GM12878 (cell line): ENCODE measurements around the gene AP2B1. TPM values are rescaled to one million over a fixed set of nuclear protein-coding genes. Genes with fewer than 3 reads are reported as not detected.

Experiments
- ATAC-seq: fragments of 200-7000 bp; cut with Tn5 transposase; 3 replicates; pipeline ENCODE4 v1.9.1; 2020; ENCODE audit warnings: mild to moderate bottlenecking, moderate library complexity
- BruUV-seq: library from RNA; stranded (reverse); fragments of 400-500 nt; replicated peaks from 2 replicates; lab custom pipeline; 2021; lab: Mats Ljungman, UMichigan
- CTCF ChIA-PET: fragments of 300-600 bp; sonication (Branson Sonifier 250); formaldehyde crosslinking; extraction: SDS; loops from one replicate; lab custom pipeline; 2021; ENCODE audit warnings: inconsistent platforms; lab: Yijun Ruan, JAX
- POLR2A ChIA-PET: fragments of 350-600 bp; formaldehyde crosslinking; extraction: SDS; loops from one replicate; lab custom pipeline; 2021; ENCODE audit warnings: inconsistent platforms; lab: Charles Lee
- RAD21 ChIA-PET: fragments of 300-600 bp; sonication (Branson Sonifier 250); formaldehyde crosslinking; loops from one replicate; lab custom pipeline; 2023; ENCODE audit warnings: antibody characterized with exemption; ENCODE audit not compliant: unreplicated experiment; lab: Charles Lee
- SMC1A ChIA-PET: fragments of 300-600 bp; sonication (Branson Sonifier 250); formaldehyde crosslinking; loops from one replicate; lab custom pipeline; 2023; ENCODE audit not compliant: unreplicated experiment, uncharacterized antibody; lab: Charles Lee
- DNase-seq: peaks from one replicate; pipeline ENCODE4 v3.0.0-alpha.2; 2011; ENCODE audit warnings: low read depth, low spot score
- FAIRE-seq: peaks from 3 replicates; lab custom pipeline; 2011; peaks lifted over from hg19 to GRCh38; lab: Jason Lieb, UNC
- H2AFZ ChIP-seq: 2 replicates; pipeline ENCODE4 v1.6.0; 2011; ENCODE audit warnings: low read depth, low read length, control low read depth; ENCODE audit not compliant: control insufficient read depth
- H3K27ac ChIP-seq: 2 replicates; pipeline ENCODE4 v1.5.1; 2011; ENCODE audit warnings: control low read depth; ENCODE audit not compliant: control insufficient read depth, insufficient read depth
- H3K27me3 ChIP-seq, 2 experiments: replicated peaks in 1 of 2; 2 replicates each; pipeline versions ENCODE4 v1.6.0 to v1.6.1; 2011; ENCODE audit warnings: low read length in 1 of 2; ENCODE audit not compliant: control insufficient read depth in 2 of 2, insufficient read depth in 2 of 2
- H3K36me3 ChIP-seq, 2 experiments: 2 replicates each; pipeline ENCODE4 v1.5.1; 2011; ENCODE audit warnings: low read length in 1 of 2; ENCODE audit not compliant: control insufficient read depth in 2 of 2, insufficient read depth in 2 of 2
- H3K4me1 ChIP-seq: 2 replicates; pipeline ENCODE4 v1.6.1; 2011; ENCODE audit warnings: mild to moderate bottlenecking, low read length, moderate library complexity, mixed read lengths; ENCODE audit not compliant: control insufficient read depth, insufficient read depth
- H3K4me2 ChIP-seq: 2 replicates; pipeline ENCODE4 v1.6.0; 2011; ENCODE audit warnings: control low read depth; ENCODE audit not compliant: control insufficient read depth, insufficient read depth
- H3K4me3 ChIP-seq: fragments of 200-600 bp; sonication (generic); 2 replicates; pipeline ENCODE4 v1.5.1; 2016
- H3K79me2 ChIP-seq: 2 replicates; pipeline ENCODE4 v1.6.0; 2011; ENCODE audit warnings: low read length; ENCODE audit not compliant: control insufficient read depth, insufficient read depth
- H3K9ac ChIP-seq: 2 replicates; pipeline ENCODE4 v1.8.0; 2011; ENCODE audit warnings: low read length, control low read depth, mixed read lengths; ENCODE audit not compliant: control insufficient read depth, insufficient read depth
- H3K9me3 ChIP-seq: replicated peaks from 3 replicates; pipeline ENCODE4 v1.5.1; 2011; ENCODE audit warnings: mild to moderate bottlenecking, low read length; ENCODE audit not compliant: control insufficient read depth, insufficient read depth
- H4K20me1 ChIP-seq: 2 replicates; pipeline ENCODE4 v1.6.0; 2011; ENCODE audit not compliant: control insufficient read depth, insufficient read depth
- ATF3 ChIP-seq: IDR thresholded peaks from 2 replicates; pipeline ENCODE4 v1.6.1; 2011; ENCODE audit warnings: low read depth, mild to moderate bottlenecking, low read length, moderate library complexity, borderline replicate concordance; ENCODE audit errors: extremely low read depth
- MEF2A ChIP-seq: IDR thresholded peaks from 2 replicates; pipeline ENCODE4 v1.6.1; 2011; ENCODE audit warnings: low read depth, mild to moderate bottlenecking, low read length, moderate library complexity; ENCODE audit not compliant: insufficient read depth
- RBBP5 ChIP-seq: fragments of 200-600 bp; sonication (generic); conservative IDR thresholded peaks from 2 replicates; pipeline ENCODE4 v1.6.1; 2016
- STAT1 ChIP-seq: fragments of 450-650 bp; conservative IDR thresholded peaks from 2 replicates; pipeline ENCODE4 v1.6.1; 2014; ENCODE audit warnings: antibody characterized with exemption, mild to moderate bottlenecking
- TBL1XR1 ChIP-seq: IDR thresholded peaks from 2 replicates; pipeline ENCODE4 v1.6.1; 2012; ENCODE audit warnings: low read depth, low read length, improper control_type of control experiment
- YBX1 ChIP-seq: fragments of 450-650 bp; IDR thresholded peaks from 2 replicates; pipeline ENCODE4 v1.6.1; 2016; ENCODE audit warnings: antibody characterized with exemption
- ZNF687 ChIP-seq: fragments of 450-650 bp; IDR thresholded peaks from 2 replicates; pipeline ENCODE4 v1.6.1; 2017; ENCODE audit warnings: mild to moderate bottlenecking, moderate library complexity
- WGBS: methylation state at CpG from one replicate; pipeline ENCODE4 v1.1.6; 2016; ENCODE audit warnings: low lambda C conversion rate; ENCODE audit not compliant: insufficient replicate concordance, insufficient coverage; ENCODE audit errors: missing lambda C conversion rate; 5-methylcytosine and 5-hydroxymethylcytosine counted together
- in situ Hi-C: fragments of 300-500 bp; cut with MboI; formaldehyde crosslinking; loops from 9 replicates; pipeline ENCODE4 v1.14.3; 2018; ENCODE audit warnings: mixed read lengths
- intact Hi-C: fragments of 100-400 bp; cut with micrococcal nuclease; formaldehyde crosslinking; loops from one replicate; pipeline ENCODE4 v1.14.2; 2022; ENCODE audit not compliant: unreplicated experiment
- polyA plus RNA-seq, 11 experiments: library from polyadenylated mRNA; depleted of rRNA in 4 of 11; unstranded in 6 of 11; stranded (reverse) in 5 of 11; fragments of >200 nt; fragmentation: Nextera tagmentation in 4 of 11; fragmentation: Illumina TruSeq in 1 of 11; extraction: Ambion mirVana in 4 of 11; extraction: Trizol in 1 of 11; gene quantifications; 1 replicate in 1 of 11; 2 replicates in 10 of 11; pipeline versions ENCODE4 v1.2.1 to v1.2.3, GENCODE V29; 2011 to 2016; ENCODE audit warnings: inconsistent platforms in 2 of 11, missing spikeins in 2 of 11, low read depth in 1 of 11
- total RNA-seq, 4 experiments: library from RNA; depleted of rRNA in 3 of 4; stranded (reverse); fragments of >200 nt in 3 of 4; fragmentation: Illumina TruSeq in 1 of 4; extraction: Trizol in 1 of 4; gene quantifications; 2 replicates each; pipeline versions ENCODE4 v1.2.1 to v1.2.3, GENCODE V29; 2013 to 2021

The AP2B1 gene
- total and polyA plus RNA-seq, 10 of the 15 experiments (the other 5 are each of a cell fraction or from before 2014, with no cell fraction given), result 18.6 to 112 (median 53.9) TPM

DNA sequence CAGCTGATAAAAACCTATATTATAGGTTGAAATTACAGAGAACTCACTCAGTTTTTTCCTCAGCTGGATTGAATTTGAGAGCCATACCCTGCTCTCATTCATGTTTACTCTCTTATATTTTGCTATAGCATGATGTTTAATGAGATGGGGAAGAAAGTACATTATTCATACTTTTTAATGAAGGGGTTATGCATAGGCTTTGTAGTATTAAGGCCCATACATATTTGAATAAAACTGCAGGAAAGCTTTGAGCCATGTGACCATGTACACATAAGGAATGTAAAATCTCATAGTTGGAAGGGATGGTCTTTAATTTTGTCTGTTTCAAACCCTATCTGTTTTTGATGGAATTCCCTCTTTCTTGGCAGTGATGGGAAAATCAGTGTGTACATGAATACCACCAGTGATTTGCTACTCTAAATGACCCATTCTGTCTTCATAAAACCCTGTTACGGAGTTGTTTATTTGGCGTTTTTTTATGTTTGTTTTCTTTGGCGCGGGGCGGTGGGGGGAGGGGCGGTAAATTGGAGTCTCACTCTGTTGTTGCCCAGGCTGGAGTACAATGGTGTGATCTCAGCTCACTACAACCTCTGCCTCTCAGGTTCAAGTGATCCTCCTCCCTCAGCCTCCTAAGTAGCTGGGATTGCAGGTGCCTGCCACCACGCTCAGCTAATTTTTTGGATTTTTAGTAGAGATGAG, 105.5 kb downstream of the AP2B1 start:
- WGBS, result over 99% methylated on average over 7 of the region's 7 CpGs
- Histone ChIP-seq H2AFZ (no peak overlapping the region), H3K4me2 (no peak overlapping the region)
- TF ChIP-seq ATF3, result no peak
- no peak for TF ChIP-seq TBL1XR1
- TF ChIP-seq YBX1, result no peak
- TF ChIP-seq STAT1, result no peak
- no peak for TF ChIP-seq MEF2A
- no peak for TF ChIP-seq RBBP5
- no peak for TF ChIP-seq ZNF687
- TF ChIP-seq, all 136 proteins: peak for 0
- no peak for FAIRE-seq
- no peak overlapping the region for H3K27ac ChIP-seq
- no peaks in the 10 kb centered on the region for H3K4me1 ChIP-seq
- H3K9ac ChIP-seq, result no peak overlapping the region
- intact Hi-C loops (no loop called here), in situ Hi-C loops (no loop called here)
- no peaks in the 10 kb centered on the region for H4K20me1 ChIP-seq
- ChIA-PET POLR2A (no interaction called here), CTCF (no interaction called here), RAD21 (interaction anchor here (1.4 kb wide), 1 partner anchor 55 kb away, joined by 3 read pairs; no protein-coding TSS in a partner anchor), SMC1A (interaction anchor here (0.6 to 0.8 kb wide), 2 partner anchors 14 to 16 kb away, joined by 3 to 4 read pairs; no protein-coding TSS in a partner anchor)
- peaks cover 4 to 14% of the 10 kb centered on the region in 2 experiments for H3K36me3 ChIP-seq
- no TSS peak for BruUV-seq
- H3K27me3 ChIP-seq, result no peaks in the 10 kb centered on the region
- H3K9me3 ChIP-seq, result no peaks in the 10 kb centered on the region
- ATAC-seq, result no peak
- no peak for DNase-seq
- H3K4me3 ChIP-seq, result no peak overlapping the region
- no peaks in the 10 kb centered on the region for H3K79me2 ChIP-seq
